ENCODE data around the gene BRIP1.

BRIP1 gene

DNA sequence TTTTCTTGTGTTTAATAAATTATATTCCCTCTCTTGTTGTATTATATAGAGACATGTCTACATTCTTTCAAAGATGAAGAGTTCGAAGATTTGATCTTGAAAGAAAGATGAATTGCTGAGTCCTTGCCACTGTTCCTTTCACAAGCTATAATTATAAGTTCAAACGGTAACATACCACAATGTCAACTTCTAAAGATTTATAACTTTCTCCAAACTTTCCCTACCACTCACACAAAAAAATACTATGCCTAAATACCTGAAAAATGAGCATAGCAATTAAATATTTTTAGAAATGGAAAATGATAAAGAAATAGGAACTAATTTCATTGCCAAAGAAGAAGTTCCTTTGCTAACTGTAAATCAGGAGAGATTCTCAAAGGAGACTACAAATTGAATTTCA lies 50.6 kb downstream of the BRIP1 start:
- Histone ChIP-seq H3K27ac (no peak overlapping the region), H3K36me3 (ENCODE audit: insufficient read depth) (no peaks in the 10 kb centered on the region; the same call in 1 of the 2 replicates), H3K27me3 (ENCODE audit: insufficient read depth, low read depth) (no peaks in the 10 kb centered on the region), H3K4me3 (IDR thresholded peaks at IDR 0.05; ENCODE audit: insufficient read depth, low read depth, low read length) (no peak overlapping the region), H4K20me1 (ENCODE audit: insufficient read depth) (no peaks in the 10 kb centered on the region), H3K79me2 (ENCODE audit: insufficient read depth, low read depth) (no peaks in the 10 kb centered on the region), H3K4me2 (no peak overlapping the region), H3K9ac (no peak overlapping the region), H3K4me1 (ENCODE audit: low read depth, poor library complexity, severe bottlenecking) (peaks cover 5% of the 10 kb centered on the region), H2AFZ (ENCODE audit: low read depth) (no peak overlapping the region)
- TF ChIP-seq, protein P1, sequence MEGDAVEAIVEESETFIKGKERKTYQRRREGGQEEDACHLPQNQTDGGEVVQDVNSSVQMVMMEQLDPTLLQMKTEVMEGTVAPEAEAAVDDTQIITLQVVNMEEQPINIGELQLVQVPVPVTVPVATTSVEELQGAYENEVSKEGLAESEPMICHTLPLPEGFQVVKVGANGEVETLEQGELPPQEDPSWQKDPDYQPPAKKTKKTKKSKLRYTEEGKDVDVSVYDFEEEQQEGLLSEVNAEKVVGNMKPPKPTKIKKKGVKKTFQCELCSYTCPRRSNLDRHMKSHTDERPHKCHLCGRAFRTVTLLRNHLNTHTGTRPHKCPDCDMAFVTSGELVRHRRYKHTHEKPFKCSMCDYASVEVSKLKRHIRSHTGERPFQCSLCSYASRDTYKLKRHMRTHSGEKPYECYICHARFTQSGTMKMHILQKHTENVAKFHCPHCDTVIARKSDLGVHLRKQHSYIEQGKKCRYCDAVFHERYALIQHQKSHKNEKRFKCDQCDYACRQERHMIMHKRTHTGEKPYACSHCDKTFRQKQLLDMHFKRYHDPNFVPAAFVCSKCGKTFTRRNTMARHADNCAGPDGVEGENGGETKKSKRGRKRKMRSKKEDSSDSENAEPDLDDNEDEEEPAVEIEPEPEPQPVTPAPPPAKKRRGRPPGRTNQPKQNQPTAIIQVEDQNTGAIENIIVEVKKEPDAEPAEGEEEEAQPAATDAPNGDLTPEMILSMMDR (conservative IDR thresholded peaks at IDR 0.05; ENCODE audit: low read depth, low read length) = no peak

DNA sequence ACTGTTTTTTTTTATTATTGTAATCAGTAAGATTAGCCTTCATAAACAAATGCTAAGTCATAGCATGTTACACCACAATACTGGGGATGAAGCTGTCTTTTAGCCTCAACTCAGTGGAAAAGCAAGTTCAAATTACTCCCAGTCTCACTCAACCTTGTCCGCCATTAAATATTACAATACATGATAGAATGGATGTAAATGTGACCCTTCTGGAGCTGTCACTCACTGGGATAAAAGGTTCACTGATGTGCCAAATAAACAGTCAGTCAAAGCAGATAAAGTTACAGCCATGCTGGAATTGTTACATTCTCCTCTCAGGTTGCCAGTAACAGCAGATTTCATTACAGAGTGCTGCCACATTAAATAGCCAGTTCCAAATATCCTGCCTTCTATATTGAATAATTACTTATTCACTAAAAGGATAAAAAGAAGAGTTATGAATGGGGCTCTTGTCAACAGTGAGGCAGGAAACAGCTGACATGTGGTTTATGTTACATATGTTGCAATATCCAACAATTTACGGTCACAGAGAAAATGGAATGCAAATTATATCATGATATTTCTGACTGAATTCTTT lies 53.4 kb downstream of the BRIP1 start:
- Histone ChIP-seq H3K27ac (no peak overlapping the region), H3K36me3 (ENCODE audit: insufficient read depth) (no peaks in the 10 kb centered on the region), H4K20me1 (ENCODE audit: insufficient read depth) (no peaks in the 10 kb centered on the region), H3K27me3 (ENCODE audit: insufficient read depth, low read depth) (no peaks in the 10 kb centered on the region), H3K4me3 (IDR thresholded peaks at IDR 0.05; ENCODE audit: insufficient read depth, low read depth, low read length) (no peak overlapping the region), H3K4me1 (ENCODE audit: low read depth, poor library complexity, severe bottlenecking) (peaks cover 5% of the 10 kb centered on the region), H3K9ac (no peak overlapping the region), H3K4me2 (no peak overlapping the region), H2AFZ (ENCODE audit: low read depth) (no peak overlapping the region), H3K79me2 (ENCODE audit: insufficient read depth, low read depth) (no peaks in the 10 kb centered on the region)
- TF ChIP-seq, protein P1 (conservative IDR thresholded peaks at IDR 0.05; ENCODE audit: low read depth, low read length) = no peak

DNA sequence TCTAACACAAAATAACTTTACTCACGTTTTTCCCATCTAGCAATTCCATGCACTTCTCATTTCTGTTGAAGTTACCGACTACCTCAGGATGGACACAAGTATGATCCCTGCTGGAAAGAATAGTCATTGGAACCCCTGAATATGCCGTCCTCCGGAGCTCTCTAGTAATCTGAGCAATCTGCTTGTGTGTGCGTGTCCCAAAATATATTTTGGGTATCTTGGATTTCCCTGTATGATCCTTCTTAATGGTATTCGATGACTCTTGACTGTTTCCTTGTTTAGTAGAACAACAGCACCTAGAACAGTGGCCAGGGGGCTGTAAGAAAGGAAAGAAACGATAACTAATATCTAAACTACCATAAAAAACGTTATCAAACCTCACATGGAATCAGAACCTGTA lies 54.9 kb downstream of the BRIP1 start:
- no peak overlapping the region for H3K9ac ChIP-seq
- H3K4me1 ChIP-seq (ENCODE audit: low read depth, poor library complexity, severe bottlenecking) = peaks cover 5% of the 10 kb centered on the region
- H4K20me1 ChIP-seq (ENCODE audit: insufficient read depth) = no peaks in the 10 kb centered on the region
- no peaks in the 10 kb centered on the region for H3K36me3 ChIP-seq (ENCODE audit: insufficient read depth)
- H3K27me3 ChIP-seq (ENCODE audit: insufficient read depth, low read depth) = no peaks in the 10 kb centered on the region
- no peak overlapping the region for H3K27ac ChIP-seq
- TF ChIP-seq, protein P1 (conservative IDR thresholded peaks at IDR 0.05; ENCODE audit: low read depth, low read length) = no peak
- H3K4me2 ChIP-seq = no peak overlapping the region
- no peak overlapping the region for H3K4me3 ChIP-seq (IDR thresholded peaks at IDR 0.05; ENCODE audit: insufficient read depth, low read depth, low read length)
- no peaks in the 10 kb centered on the region for H3K79me2 ChIP-seq (ENCODE audit: insufficient read depth, low read depth)
- H2AFZ ChIP-seq (ENCODE audit: low read depth) = no peak overlapping the region

DNA sequence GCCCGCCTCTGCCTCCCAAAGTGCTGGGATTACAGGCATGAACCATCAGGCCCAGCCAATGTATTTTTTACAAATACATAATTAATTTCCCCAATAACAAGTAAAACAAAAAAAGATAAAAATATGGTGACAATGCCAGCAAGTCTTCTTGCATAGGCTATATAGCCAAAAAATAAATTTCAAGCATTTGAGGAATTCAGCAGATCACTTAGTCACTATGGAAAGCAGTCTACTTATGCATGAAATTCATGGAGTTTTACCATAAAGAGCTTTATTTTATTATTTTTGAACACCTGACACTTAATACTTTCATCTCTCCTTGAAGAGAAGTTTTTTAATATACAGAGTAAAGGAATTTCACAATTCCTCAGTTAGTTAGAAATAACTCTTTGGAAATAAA lies 56.4 kb downstream of the BRIP1 start:
- H3K79me2 ChIP-seq (ENCODE audit: insufficient read depth, low read depth) = no peaks in the 10 kb centered on the region
- TF ChIP-seq, protein P1 (conservative IDR thresholded peaks at IDR 0.05; ENCODE audit: low read depth, low read length) = no peak
- no peak overlapping the region for H3K4me2 ChIP-seq
- no peaks in the 10 kb centered on the region for H3K27me3 ChIP-seq (ENCODE audit: insufficient read depth, low read depth)
- H3K27ac ChIP-seq = no peak overlapping the region
- no peak overlapping the region for H2AFZ ChIP-seq (ENCODE audit: low read depth)
- no peaks in the 10 kb centered on the region for H3K36me3 ChIP-seq (ENCODE audit: insufficient read depth)
- no peaks in the 10 kb centered on the region for H4K20me1 ChIP-seq (ENCODE audit: insufficient read depth)
- H3K9ac ChIP-seq = no peak overlapping the region
- no peak overlapping the region for H3K4me3 ChIP-seq (IDR thresholded peaks at IDR 0.05; ENCODE audit: insufficient read depth, low read depth, low read length)
- peaks cover 5% of the 10 kb centered on the region for H3K4me1 ChIP-seq (ENCODE audit: low read depth, poor library complexity, severe bottlenecking)

Measured in KMS-11 (cell line).